GM19025 (cell line): ENCODE measurements around the gene MOB3C.

Source experiments
- ATAC-seq: cut with Tn5 transposase; IDR thresholded peaks from one replicate; pipeline ENCODE4 v1.9.1; 2021; ENCODE audit warnings: mild to moderate bottlenecking, low read depth, moderate library complexity; ENCODE audit not compliant: unreplicated experiment

The MOB3C gene

DNA sequence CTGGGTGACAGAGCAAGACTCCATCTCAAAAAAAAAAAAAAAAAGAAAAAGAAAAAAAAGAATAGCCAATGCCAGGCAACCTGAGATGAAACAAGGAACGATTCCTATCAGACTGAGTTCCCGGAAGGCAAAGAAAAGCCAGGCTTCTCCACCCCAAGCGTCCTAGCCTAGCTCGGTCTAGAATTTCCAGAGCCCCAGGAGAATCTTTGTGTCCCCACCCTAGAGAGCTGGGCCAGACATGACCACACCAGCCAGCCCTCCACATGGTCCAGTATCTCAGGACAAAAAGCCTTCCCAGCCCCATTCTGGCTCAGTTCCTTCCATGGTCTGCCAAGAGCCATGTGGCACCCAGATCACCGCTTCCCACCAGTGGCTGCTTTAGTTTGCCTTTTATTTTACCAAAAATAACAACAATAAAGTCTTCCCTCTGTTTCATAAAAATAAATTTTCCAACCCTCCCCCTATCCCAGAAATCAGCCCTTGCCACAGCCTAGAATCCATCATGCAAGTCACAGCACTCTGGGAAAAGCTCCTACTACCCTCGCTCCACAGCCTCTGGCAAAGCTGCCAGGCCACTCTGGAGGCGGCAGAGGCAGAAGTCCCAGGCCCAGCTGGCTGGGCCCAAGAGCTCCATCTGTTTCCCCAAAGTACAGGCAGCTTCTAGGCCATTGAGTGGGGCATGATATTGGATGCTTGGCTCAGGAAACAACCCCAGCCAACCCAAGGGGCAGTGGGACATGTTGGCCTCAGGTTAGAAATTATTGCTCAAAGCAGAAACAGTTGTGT is 9.1 kb downstream of the MOB3C start:
- ATAC-seq = no peak

DNA sequence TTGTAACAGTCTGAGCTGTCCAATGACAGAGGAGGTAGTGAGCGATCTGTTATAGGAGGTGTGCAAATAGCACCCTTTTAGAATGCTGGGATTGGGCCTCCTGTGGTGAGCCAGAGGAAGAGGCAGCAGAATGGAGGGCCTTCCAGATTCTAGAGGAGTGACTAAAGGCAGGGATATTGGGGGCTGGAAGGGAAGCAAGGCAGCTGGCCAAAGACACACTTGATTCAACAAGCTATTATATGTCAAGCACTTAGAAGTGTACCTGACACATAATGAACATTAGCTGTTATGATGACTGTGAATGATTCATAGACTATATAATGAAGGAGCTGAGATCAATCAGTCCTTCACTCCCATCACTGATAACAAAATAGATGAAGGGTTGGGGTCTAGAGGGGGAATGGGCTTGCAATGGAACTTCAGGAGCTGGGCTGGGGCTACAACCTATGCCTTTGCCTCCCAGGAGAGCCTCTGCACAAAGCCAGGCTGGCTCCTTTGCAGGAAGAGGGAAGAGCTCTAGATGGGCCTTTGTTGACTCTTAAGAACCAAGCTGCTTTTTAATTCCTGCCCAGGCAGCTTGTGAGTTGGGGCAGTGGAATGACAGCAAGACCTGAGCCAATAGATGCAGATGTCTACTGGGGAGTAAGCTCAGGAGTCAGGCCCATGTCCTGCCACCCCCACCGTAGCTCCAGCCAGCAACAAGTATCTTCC is 10.2 kb downstream of the MOB3C start:
- no peak for ATAC-seq

DNA sequence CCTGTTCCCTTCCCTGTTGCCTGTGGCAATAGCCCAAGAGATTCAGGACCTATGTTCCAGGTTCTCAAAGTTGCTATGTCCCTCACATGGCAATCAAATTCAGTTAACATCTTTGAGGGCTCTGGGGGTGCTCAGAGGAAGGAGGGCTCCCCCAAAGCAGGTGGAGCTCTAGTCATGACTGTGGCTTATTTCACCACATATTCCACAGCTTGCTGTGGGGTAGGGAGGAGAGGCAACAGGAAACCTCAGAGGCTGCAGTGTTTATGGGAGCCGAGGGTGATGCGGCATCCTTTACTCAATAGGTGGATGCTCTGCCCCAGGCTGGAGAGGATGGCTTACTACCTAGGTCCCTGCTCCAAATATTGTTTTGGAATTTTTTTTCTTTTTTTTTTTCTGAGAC is 11.4 kb downstream of the MOB3C start:
- no peak for ATAC-seq

DNA sequence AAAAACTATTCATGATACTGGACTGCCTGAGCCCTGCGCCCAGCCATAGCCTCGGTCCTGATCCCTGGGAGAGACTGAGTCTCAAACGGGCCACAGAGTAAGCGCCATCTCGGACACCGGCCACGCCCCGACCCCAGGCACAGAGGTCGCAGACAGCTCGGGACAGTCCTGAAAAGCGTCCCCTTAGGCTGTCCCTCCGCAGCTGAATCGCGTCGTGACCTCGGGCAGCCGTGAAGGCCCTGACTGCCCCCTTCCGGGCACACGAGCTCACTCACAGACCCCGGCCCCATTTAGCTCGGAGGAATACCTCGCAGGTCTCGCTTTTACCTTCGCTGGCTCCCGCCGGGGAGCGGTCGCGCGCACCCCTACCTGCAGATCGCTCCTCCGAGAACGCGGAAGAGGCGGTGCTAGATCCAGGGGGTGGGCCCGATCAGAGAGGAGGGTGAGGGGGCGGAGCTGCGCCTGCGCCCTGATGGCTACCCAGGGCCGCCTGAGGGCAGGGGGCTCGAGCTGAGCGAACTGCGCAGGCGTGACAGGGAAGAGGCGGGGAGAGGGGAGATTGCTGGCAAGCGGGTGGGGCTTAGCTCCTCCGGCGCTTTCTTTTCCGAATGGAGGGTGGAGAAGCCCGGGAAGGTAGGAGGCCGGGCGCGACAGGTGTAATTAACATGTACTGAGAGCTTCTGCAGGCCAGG is 12.6 kb downstream of the MOB3C start, which contains the start of gene MKNK1:
Gene MKNK1 (minus strand): TSS at position 411 of the 692 bp plus-strand sequence. CDS start 20,941 bp downstream, outside the sequence.
- peak; percentile 88 for ATAC-seq

DNA sequence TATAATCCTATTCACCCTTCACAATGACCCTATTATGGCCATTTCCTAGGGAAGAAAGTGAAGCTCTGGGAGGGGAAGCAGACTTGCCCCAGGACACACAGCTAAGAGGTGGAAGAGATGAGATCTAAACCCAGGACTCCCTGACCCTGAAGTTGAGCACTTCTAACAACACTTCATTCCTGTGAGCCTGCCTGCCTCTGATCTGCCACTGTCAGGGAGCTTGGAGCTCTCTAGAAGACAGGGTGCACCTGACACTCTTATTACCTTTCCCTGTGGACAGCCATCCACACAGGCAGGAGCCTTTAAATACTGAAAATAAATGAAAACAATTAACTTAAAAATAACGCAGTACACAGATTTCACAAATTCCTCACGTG is 13.1 kb downstream of the MOB3C start:
- ATAC-seq = no peak

DNA sequence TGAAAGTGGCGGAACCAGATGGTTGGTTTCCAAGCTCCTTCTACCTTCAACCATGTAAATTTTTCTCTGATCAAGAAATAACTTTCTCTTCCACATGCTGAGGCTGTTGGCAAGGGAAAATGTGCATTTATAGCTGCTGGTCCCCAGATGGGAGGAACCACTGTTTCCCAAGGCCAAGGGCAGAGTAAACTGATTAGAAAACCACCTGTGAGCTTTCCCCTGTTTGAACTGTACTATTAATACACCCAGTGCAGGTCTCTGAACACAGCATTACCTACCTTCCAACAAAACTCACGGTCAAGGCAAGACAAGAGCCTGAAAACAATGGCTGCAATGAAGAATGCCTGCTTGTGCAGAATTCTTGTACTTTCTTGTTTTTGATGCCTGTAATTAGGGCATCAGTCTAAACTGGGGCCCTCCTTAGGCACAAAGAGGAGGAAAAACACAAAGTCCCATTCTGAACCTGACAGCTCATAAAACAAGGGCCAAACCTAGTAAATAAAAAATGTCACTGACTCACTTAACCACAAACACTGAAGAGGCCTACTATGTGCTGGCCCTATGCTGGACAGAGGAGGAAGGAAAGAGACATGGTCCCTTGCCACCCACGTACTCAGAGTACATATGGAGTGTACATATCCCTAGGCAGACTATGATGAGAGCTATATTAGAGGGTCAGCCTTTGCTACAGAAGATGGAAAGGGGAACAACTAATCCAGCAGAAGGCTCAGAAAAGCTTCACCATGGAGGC is 15.2 kb downstream of the MOB3C start:
- no peak for ATAC-seq

DNA sequence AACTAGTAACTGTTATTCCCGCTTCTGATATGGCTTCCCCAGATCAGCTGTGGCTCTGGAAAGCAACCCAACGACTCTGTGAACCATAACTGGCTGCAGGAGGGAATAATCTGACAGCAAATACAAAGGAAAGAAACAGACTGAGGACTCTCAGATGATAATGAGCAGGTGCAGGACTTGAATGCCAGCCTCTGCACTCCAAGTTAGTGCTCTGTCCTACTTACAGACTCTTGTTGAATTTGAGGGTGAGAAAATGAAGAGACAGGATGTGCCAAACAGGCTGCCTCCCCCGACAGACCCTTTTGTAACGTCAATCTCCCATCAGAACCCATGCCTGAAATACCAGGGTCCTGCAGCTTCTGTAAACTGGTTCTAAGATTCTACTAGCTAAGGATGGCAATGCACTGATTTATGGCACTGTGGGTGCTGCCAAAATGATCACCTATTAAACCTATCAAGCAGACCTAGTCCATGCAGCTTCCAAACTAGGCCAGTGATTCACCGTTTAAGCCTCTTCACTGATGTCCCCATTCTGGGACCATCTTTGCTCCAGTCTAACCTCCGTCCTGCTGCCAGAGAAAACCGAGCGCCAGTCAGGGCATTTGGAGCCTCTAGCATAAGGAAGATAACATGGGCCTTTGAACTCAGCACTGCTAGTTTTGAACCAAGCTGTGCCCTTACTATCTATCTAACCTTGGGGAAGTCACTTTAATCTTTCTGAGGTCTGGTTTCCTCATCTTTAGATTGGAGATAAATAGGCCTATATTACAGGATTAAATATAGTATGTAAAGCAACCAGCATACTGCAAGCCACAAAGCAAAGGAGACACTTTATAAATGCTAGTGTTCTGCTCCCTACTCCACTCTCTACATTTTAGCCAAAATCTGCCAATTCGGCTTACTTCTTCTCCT is 17.3 kb downstream of the MOB3C start:
- no peak for ATAC-seq

DNA sequence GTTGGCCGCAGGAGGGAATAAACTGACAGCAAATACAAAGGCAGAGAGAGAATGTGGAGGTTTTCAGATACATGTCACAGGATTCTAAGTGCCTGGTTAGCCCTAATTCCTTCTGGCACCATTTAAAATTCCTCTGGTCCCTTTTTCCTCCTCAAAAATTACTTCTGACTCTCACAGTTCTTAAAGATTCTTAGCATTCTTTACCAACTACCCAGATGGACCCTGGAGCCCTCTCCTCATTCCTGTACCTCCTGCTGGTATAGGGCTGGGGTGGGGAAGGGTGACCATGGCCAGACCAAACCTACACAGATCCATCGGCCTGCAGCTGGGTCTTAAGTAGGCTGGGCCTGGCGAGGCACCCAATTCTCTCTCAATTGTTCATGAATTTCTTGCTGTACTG is 19.8 kb downstream of the MOB3C start:
- no peak for ATAC-seq

DNA sequence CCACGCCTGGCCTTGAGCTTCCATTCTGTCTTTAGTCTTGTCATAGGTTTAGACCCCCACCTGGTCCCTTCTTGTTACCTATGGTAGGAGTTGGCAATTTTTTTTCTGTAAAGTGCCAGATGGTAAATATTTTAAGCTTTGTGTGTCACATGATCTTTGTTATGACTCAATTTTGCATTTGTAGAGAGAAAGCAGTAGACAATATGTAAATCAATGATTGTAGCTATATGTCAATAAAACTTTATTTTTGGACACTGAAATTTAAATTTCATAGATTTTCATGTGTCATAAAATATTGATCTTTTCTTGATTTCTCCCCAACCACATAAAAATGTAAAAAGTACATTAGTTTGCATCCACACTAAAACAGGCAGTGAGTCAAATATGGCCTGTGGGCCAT is 20.6 kb downstream of the MOB3C start:
- no peak for ATAC-seq

DNA sequence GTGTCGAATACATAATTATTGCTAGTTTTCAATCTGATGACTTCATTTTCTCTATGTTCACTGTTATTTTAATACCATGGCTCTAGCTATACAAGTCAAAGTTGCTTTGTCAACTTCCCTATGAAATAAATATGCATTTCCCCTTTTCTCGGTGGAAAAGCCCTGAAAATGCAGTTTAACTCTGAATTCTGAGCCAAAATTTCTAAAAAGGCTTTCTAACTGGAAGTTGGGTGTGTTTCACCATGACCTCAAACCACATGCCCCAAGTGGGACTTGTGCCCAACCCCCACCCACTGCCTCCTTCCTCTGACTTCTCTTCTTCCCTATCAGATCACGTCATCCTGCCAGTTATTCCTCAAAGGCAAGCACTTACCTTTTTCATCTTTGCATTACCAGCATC is 21.5 kb downstream of the MOB3C start:
- ATAC-seq = no peak

DNA sequence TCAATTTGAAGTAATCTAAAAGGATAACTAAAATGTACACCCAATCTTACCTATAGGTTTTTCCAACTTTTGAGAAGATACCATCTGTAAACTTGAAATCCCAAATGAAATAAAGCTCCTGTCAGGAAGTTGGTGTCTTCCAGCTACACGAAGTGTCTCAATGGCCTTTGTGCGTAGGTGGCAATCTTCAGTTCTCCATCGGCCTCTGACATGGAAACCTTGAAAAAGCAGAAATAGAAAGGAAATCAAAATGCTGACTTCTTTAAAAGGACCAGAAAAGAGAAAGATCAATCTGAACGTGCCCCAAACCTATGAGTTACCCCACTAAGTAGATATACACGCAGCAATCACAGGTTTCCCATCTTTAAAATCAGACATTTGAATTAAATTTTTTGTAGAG is 22.5 kb downstream of the MOB3C start:
- ATAC-seq = no peak

DNA sequence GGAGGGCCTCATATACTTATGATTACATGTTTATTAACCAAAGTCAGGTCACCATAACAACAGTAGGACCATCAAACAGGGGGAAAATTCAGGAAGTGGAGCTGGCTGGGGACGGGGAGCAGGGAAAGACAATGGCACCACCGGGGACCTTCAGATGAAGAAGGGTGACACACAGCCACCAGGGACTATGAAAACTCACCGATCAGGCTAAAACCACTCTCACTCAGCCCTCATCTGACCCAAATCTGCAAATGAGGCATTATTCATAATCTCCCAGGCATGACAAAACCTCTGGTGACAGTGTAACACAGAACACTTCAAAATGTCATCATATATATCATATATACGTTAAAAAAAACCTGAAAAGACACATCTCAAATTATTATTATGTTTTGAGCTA is 23.8 kb downstream of the MOB3C start:
- no peak for ATAC-seq

DNA sequence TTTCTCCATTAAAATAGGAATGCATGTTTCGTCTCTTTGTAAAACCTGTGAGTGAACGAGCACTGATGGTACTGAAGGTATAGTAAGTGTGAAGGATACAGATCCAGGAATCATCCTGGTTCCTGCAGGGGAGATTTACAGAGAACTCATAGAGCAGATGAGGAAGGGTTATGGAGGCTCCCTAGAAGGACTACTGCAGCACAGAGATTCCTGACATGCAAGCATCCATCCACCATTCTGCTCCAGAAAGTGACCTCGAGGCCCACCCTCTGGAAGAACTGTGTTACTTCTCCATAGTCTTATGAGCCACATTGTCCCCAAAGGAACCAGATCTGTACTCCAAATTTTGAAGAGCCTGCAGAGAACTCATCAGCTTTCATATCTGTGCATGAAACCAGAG is 27.1 kb downstream of the MOB3C start:
- no peak for ATAC-seq

DNA sequence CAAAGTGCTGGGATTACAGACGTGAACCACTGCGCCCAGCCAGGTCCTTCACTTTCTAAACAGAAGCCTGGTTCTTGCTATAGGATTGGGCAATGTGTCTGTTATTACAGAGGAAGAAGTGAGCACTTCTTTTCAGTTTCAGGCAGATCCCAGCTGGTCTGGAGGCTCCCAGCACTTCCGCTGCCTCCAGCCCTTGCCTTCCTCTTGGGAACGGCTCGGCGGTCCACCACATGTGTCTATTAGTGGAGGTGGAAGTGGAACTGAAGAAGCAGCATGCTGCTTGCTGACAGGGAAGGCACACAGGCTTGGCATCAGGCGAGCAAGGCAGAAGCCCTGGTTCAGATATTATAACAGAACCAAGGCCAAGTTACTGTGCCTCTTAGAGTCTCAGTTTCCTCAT is 29.5 kb downstream of the MOB3C start:
- no peak for ATAC-seq

DNA sequence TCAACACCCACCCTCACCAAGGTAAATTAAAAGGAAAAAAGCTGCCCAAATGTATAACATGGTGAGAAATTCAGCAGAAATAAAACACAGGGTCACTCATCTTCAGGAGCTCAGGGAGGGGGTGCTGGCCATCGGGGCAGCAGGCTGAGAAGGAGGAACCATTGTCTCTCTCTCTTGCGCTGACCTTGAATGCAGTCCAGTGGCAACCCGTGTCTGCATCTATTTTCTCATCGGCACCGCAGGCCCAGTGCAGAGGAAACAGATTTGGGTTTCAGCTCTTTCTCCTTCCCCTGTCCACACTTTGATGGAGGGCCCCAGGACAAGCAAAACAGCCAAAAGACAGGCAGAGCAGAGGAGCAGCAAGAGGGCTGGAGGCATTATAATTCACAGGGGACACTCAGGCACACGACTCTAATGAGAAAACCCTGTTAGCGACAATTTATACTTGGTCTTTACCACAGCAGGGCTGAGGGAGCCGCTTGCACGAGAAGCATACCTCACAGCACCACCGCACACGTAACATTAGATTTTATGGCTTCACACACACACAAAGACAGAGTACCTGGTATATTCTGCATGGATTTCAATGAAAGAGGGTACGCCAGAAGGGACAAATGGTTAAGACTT is 31.2 kb downstream of the MOB3C start:
- ATAC-seq = no peak

DNA sequence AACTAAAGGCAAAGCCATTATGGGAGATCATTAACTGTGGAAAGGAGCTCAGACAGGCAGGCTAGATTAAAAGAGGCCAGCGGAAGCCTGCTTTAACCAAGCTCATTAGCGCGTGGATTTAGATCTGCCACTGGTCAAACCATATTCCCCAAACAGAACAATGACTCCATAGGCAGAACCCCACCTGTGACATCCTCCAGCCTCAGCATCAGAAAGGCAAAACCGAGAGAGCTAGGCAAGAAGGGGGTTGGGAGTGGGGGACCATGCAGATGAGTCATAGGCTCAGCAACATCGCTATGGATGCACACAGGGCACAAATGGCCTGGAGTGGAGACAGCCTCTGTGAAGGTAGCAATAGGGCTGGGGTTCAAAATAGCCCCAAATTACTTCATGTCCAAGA is 33.1 kb downstream of the MOB3C start:
- ATAC-seq = no peak

DNA sequence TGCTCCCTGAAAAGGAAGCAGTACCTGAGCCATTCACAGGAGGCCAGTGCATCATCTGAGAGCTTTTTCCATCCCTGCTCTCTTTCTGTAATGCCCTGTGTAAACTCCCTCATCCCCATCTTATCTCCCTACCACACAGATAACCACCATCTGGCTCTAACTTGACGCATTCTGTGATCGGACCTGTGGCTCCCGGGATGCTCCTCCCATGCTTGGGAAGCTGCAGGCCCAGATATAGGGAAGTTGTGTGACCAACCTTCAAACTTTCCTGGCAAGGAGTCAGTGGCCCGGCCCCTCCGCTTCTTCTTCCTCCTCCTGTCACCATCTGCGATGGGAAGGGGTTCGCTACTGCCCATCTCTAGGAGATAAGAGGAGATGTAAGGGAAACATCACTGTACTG is 33.6 kb downstream of the MOB3C start:
- no peak for ATAC-seq

DNA sequence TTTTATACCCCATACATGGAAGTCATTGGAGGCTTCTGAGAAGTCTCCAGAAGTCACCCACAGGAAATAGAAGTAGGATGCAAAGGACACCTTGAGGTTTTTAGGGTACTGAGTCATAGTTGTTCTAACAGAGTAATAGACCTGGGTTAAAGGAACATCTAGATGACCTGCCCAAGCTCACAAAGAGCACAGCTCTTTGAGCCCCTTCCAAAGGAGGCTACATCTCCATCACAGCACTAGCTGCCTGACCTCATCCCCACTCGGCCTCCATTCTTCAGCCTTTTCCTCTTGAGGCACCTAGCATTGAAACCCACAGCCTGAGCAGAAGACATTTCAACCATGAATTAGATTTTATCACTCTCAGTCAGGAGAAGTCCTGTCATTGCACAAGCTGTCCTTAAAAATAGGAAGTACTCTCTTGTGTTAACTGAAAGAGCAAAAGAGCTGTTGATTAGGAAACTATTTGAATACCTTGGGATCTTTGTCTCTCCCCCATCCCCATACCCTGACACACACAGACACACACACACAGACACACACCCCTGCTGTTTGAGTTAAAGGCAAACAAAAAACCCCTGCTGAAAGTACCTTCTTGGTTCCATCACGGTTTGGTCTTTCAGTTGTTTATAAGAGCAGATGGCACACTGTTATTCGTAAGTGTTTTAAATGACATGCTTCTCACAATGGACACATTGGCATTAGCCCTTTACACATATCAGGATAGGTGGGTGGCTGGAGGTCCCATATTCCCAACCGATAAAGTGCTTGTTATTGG is 34.7 kb downstream of the MOB3C start:
- ATAC-seq = no peak
